ENCODE results near the gene LY6G6D. TPM values are rescaled to one million over a fixed set of nuclear protein-coding genes. Genes with fewer than 3 reads are reported as not detected.
A peak's percentile ranks its signal among the peaks of the same experiment; 100 is the strongest.

The LY6G6D gene
- total RNA-seq, 1 experiment from 2014 or later = not detected

DNA sequence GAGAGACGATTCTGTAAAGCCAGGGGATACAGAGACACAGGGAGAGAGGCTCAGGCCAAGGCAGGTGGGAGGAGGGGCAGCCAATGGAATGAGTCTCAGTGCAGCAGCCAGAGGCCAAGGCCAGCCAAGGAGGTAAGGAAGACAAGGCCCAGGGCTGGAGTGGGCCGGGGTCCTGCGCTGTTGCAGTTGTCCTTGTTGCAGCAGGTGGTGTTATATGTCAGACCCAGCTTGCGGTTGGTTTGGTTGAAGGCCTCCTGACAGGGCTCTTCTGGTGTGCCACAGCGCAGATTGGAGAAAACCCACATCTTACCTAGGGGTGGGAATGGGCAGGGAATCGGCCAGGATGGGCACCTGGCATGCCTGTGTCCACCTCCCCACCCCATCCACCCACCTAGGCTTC is 3.9 kb downstream of the LY6G6D start:
- DNase-seq (ENCODE audit: low spot score) = no peak

DNA sequence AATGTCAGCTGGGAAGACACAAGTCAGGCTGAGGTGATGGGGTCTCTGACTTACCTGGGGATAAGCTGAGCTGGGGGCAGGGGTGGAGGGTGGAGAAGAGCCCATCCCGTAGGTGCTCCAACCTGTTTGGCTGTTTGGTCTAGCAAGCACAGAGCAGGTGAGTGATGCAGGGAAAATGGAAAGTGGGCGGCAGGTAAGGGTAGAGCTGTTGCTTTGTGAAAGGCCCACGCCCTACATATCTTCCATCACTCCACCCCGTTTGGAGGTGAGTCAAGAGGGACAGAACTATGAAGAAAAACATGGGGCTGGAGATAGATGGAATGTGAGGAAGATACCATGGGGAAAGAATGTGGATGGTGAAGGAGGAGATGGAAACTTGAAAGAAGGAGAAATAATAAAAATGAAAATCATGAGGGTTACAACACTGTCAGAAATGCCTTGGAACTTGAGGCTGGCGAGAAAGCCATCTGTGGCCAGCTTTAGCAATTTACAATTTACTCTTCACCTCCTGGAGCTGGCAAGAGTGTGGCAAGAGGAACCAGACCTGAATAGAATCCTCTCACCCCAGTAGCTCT is 5.1 kb downstream of the LY6G6D start:
- no peak for DNase-seq (ENCODE audit: low spot score)

DNA sequence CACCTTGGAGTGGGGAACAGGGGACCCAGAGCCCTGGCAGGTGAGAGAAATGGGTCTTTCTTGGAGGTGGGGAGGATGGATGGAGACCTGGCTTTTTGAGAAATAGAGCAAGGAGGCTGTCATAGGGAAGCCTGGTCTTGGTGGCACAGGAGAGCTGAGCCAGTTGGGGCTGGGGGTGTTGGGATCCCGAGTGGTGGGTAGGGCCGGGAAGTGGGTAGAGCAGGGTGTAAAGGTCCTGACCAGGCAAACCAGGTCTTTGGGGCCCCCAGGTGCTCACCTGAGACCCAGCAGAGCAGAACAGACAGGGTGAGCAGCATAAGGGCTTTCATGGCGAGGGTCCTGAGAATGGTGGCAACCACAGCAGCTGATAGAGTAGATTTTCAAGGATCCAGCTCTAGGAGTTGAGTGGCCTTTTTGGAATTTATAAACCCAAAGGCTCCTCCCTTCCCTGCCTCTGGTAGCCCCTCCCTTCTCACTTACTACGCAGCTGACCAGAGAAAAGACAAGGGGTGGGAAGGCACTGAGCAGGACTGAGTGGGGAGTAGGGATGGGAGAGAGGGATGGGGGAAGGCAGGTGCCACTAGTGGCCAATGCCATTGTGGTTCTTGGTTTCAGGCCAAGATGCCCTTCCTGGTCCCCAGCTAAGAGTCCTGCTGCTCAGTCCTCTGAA is 6.3 kb downstream of the LY6G6D start, which contains the start of gene LY6G6C:
Gene LY6G6C, minus strand, starts transcription at position 396 of the 670 bp plus-strand sequence. Its CDS starts 67 bp downstream, at position 329.
- no peak for DNase-seq (ENCODE audit: low spot score)

DNA sequence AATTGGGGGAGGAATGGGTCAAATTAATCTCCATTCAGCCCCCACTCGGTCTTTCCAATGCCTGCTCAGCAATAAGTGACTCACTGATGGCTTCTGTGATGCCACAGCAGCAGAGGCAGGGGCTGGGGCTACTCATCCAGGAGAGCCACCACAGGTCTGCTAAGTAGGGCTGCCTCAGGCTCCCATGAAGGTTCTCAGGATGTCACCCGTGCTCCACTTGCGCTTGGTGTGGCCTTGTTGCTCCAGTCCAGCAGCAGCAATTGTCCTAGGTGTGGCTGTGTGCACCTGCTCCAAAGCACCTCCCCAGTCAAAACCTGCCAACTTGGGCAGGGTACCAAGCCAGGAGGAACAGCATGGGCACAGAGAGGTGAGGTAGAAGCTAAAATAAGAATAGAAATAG is 7.0 kb downstream of the LY6G6D start:
- DNase-seq (ENCODE audit: low spot score) = no peak

DNA sequence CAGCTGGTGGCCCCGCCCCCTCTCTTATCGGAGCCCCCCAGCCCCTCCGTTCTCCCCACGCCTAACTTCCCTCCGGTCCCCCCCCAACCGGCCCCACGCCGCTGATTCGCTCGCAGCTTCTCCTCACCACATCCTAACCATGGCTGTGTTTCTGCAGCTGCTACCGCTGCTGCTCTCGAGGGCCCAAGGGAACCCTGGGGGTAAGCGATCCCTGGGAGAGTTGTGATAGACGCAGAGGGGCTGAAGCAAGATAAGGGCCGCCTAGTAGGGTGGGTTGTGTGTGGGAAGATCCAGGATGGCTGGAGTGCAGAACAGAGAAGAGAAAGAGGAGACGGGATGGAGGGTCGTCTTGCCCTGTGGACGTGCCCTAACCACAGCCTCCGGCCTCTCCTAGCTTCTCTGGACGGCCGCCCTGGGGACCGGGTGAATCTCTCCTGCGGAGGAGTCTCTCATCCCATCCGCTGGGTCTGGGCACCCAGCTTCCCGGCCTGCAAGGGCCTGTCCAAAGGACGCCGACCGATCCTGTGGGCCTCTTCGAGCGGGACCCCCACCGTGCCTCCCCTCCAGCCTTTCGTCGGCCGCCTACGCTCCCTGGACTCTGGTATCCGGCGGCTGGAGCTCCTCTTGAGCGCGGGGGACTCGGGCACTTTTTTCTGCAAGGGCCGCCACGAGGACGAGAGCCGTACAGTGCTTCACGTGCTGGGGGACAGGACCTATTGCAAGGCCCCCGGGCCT is 8.3 kb downstream of the LY6G6D start, which contains the start of gene MPIG6B:
Gene MPIG6B, plus strand, starts transcription at position 129 of the 735 bp plus-strand sequence. Its CDS starts 11 bp downstream, at position 140.
- DNase-seq (ENCODE audit: low spot score) = no peak

DNA sequence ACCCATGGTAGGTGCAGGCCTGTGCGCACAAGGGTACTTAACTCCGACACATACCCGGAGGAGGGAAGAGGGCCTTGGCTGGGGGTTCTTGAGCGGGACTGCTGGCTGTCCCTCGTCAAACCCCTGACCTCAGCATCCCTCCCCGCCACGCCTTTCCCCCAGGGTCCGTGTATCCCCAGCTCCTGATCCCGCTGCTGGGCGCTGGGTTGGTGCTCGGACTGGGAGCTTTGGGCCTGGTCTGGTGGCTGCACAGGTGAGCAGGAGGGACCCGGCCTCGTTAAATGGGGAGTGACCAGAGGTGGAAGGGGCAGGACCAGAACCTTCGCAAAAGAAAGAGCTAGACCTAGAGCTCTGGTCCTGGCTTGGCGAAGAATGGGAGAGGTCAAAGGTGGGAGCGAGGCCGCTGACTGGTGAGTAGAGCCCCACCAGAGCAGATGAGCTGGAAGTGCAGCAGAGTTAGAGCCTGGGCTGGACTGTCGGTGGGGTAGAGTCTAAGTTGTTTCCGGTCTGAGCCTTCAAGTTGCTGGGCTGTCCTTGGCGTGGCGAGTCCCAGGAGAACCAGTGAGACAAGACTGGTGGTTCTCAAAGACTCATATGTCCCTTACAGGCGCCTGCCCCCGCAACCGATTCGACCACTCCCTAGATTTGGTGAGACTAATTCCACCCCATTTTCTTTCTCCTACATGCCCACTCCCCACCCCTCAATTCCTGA is 9.0 kb downstream of the LY6G6D start:
- DNase-seq (ENCODE audit: low spot score) = no peak

DNA sequence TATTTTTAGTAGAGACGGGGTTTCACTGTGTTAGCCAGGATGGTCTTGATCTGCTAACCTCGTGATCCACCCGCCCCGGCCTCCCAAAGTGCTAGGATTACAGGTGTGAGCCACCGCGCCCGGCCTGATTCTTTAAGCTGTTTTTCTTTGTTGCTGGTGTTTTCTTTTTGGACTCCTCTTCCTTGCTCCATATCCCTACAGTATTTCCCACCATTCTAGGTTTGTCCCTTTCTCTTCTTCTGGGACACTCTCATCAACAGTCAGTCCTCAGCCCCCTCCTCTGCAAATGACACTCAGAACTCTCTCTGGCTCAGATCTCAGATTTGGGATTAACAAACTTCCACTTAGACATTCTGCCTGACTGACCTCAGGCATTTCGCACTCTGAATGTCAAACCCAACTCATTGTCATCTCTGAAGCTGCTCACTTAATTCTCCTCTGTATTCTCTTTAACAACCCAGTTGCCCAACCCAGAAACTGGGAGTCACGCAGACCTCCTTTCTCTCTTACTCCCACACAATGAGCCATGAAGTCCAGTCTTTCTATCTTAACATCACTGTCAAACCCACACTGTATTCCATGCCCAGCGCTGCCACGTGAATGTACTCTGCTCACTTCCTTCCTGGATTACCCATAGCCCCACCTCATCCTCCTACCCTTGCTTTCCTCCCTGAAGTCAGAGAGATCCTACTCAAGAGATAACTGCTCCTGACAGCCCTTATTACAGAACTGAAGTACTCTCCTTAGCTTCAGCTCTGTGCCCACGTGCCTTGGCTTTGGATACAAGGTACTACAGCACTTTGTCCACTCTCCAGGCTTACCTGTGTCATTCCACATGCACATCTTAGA is 10.6 kb downstream of the LY6G6D start:
- DNase-seq (ENCODE audit: low spot score) = no peak

DNA sequence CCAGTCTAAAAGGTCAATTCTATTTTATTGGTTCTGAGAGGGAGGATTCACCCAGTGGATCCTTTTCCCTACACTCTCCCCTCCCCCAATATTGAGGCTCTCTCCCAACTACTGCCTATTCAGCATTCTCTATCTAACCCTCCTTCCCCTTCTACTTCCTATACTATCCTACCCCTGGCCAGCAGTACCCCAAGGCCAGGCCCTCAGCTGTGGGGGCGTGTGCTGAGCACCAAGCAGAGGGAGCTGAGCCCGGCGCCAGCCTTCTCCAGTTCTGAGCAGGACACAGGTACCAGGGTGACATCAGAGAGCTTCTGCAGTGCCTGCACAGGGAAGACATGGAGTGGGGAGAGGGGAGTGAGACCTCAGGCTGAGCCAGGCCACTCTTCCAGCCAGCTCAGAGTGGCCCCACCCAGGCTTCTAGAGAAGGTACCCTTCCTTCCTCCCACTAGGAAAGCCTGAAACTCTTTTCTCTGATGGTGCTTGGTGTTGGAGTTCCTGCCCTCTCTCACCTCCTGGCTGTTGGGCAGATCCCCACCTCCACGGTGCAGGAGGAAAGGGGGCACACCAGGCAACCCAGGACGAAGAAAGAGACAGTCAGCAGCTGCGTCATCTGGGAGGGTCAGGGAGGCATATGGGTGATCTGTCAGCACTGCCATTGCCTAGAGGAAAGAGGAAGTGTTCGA is 12.0 kb downstream of the LY6G6D start:
- no peak for DNase-seq (ENCODE audit: low spot score)

DNA sequence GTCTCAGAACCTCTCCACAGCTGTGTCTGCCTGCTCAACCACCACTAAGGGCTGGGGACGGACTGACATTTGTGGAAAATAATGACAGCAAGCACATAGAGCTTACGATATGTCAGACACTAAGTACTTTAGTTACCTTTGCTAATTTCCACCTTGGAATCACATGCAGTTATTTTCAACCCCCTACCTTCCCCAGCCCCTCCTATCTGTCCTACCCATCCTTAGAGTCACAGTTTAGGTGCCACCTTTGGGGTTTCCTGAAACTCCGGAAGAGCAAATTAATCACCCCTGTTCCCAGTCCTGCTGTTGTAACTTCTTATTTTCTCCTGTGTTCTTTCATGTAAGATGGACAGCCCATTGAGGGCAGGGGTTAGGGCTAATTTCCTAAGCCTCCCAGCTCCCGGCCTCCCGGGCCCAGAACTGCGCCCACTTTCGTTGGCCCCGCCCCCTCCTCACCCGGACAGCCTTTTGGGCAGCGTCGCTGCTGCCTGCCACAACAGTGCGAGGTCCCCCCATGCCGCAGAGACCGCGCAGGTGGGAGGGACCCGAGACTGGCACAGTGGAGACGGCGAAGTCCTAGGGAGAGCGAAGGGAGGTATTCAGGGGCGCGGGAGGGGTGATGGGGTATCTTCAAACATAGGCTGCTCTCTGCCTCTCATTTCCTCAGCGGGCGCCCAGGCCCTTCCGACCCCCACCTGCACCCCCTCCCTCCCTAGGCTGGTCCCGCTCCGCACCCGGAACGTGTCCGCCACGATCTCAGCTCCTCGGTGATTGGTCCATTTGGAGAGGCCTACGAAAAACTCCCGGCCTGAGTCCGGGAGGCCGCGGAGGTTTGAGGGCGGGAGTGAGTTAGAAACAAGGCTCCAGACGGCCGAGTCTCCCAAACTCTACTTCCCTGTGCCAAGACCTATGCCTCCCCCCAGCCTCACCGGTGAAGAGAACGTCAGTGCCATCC is 12.8 kb downstream of the LY6G6D start:
- DNase-seq (ENCODE audit: low spot score) = no peak

DNA sequence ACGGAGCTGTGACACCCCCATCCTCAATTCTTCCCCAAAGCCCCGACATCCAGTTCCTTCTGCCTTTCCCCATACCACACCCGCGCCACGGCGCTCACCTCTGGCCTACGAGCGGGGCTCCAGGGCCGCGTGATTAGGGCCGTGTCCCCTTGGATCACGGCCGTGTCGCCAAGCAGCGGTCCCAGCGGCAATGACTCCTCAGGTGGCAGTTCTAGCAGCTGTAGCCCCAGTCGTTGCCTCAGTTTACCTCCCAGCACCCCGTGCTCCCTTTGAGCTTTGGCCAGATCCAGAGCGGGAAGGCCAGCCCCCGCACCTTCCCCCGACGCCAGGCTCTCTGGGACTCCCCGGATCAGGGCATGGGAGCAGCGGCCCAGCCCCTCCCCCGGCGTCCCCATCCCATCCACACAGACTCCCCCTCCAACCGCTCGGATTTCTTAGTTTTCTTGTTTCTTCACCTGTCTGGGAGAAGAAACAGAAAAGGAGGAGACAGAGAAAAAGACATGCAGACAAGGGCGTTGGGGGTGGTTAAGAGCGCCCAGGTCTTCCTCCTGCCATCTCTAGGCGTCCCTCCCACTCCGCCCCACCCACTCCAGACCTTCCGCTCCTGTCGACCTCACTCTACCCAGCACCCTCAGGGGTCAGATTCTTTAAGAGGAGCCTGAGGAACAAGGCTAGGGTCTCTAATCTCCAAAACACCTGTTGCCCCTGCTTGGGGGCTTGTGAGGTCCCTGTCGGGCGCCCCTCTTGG is 13.8 kb downstream of the LY6G6D start, which contains the start of gene DDAH2:
Gene DDAH2, minus strand, starts transcription at position 533 of the 748 bp plus-strand sequence. Its CDS starts 138 bp downstream, at position 395.
- DNase-seq (ENCODE audit: low spot score) = no peak

DNA sequence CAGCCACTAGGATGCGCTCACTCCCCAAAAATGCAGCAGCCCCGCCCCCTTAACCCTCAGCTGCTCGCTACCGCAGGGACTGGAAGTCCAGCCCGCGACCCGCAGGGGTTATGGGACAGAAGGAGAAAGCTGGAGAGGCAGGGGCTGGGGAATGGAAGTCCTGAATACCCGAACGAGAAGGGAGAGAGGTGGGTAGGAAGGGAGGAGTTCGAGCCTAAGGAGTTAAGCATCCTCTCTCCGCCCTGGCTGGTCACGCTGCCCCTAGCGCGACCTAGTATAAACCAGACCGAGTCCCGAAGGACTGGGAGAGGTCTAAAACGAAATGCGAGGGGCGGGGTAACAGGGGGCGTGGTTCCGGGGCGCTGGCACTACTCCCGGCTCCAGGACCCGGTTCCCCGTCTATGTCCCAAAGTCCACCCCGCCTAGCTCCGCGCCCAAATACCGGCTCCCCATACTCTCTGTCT is 14.4 kb downstream of the LY6G6D start:
- peak; percentile 79 for DNase-seq (ENCODE audit: low spot score)

DNA sequence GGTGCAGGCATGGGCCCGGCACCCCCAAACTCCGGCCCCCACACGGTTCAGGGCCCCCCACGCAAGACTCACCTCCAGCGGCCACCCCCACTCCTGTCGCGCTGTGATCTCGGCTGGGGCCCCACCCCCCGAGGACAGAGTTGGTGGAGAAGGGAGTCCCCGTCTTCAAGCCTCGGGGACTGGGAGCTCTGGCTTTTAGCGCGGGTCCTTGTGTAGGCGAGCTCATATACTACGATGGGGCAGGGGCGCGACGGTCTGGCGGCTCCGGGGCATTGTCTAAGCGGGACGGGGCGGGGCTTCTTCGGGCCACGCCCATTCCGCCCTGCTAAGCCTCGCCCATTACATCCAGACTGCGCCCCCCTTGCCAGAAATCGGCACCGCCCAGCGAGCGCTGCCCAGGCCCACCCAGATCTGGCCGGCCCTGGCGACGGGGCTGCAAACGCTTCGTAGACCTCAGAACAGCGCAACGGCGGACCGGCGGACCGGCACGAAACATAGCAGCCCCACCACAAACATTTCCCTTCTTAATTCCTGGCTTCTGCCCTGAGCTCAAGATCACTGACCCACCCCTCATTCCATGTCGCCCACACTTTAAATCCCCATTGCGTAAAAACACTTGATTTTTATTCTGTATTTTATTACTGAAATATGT is 15.0 kb downstream of the LY6G6D start:
- peak; percentile 78 for DNase-seq (ENCODE audit: low spot score)

DNA sequence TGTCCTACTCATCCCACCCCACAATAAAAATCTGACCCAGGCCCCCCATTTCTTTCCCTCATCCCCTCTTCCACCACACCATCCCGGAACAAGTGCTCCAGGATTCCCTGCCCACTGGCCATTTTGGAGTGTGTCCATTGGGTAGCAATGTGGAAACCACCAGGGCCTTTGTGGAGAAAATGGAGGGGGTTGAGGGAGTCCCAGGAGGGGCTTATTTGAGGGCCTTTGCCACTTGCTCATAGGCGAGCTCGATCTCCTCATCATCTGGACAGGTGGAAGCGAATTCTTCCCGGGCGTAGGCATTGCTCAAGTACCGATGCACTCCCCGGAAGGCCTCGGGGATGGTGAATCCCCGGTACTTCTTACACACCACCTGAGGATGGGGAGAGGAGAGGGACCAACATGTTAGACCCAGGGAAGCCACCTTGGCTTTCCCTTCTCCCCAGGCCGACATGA is 15.5 kb downstream of the LY6G6D start:
- no peak for DNase-seq (ENCODE audit: low spot score)

DNA sequence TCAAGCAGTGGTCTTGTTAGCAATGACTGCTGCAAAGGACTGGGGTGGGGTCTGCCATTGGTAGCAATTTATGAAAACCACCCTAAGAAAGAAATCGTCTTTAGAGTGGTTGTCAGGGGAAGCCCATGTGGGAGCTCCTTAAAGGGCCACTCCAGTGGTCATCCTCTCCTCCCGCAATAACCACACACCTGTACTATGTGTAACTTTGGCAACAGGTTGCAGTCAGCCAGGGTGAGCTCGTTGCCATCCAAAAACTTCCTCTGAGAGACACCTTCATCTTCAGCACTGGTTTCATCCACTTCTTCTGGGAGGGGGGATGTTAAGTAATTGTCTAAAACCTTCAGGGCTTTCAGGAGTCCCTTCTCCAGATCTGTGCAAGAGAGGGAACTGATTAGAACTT is 16.9 kb downstream of the LY6G6D start:
- DNase-seq (ENCODE audit: low spot score) = no peak

DNA sequence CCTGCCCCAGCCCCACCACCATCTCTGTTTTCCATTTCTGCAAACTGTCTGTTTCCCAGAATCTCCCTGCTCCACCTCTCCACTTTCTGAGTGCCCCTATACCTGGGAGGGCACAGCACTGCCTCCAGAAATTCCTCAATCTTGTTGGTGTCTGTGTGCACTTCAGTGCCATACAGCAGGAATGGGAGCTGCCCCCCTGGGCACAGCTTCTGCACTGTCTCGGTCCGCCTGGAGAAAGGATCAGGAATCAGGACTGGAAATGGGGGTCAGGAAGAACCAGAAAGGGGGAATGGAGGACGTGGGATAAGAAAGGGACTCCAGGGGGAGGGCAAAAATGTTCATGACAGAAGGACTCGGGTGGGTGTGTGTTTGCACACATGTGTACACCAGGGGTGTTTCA is 18.6 kb downstream of the LY6G6D start:
- DNase-seq (ENCODE audit: low spot score) = no peak

DNA sequence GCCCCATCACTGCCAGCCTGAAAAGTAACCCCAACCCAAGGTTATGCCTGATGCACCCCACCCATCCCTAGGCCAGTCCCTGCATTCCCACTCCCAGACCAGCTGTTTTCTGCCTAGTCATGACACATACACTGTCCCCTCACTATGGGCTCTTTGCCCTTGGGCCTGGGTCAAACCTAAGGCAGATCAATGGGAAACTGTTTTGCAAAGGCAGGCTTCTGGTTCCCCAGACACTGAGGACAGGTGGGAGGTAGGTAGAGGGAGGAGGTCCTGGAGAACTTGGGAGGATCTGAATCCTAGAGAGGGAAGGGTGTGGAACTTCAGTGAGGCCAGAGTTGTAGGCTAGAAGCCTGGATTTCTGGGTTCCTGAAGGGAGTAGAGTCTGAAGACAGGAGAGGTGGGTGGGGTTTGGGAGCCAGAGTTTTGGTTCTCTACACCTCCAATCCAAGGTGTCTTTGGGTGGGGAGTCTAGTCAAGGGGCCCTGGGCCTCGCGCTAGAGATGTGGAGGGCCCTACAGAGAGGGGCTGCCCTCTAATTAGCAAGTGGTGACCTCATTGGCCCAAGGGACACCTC is 19.2 kb downstream of the LY6G6D start:
- no peak for DNase-seq (ENCODE audit: low spot score)

DNA sequence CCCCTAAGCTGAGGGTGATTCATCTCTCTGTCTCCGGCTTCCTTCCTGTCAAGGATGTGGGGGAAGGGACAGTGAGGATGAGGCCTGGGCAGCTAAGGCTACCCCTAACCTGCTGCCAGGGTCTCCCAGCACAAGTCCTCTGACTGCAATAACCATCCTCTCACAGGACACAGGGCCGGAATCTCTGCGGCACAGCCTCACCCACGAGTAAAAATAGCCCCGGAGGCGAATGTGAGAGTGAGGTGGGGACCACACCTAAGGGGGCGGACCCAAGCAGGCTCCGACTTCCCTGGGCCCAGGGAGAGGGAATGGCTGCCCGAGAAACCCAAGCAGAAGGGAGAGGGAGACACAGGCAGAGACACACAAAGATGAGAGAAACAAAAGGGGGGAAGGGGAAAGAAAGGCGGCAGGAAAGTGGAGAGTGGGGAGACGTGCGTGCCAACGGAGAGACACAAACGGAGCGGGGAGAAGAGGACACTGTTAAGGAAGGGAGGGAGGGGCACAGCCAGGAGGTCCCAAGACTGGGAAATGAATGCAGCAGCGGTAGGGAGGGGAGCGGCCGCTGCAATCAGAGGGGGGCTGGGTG is 19.8 kb downstream of the LY6G6D start:
- DNase-seq (ENCODE audit: low spot score) = peak; percentile 64

Data from H4 (cell line).